H1 (cell line): ENCODE results near the gene FERMT1. TPM values are rescaled to one million over a fixed set of nuclear protein-coding genes. Genes with fewer than 3 reads are reported as not detected.

Experiments used
- NRF1 ChIP-seq: IDR thresholded peaks from 2 replicates; pipeline ENCODE4 v1.6.1; 2011; ENCODE audit warnings: mild to moderate bottlenecking, low read depth, low read length, improper control_type of control experiment
- RBBP5 ChIP-seq: IDR thresholded peaks from 2 replicates; pipeline ENCODE4 v1.7.1; 2012; ENCODE audit warnings: low read depth, mild to moderate bottlenecking, inconsistent platforms, low read length, moderate library complexity, borderline replicate concordance
- SAP30 ChIP-seq: fragments of 300-600 bp; sonication (generic); IDR thresholded peaks from 2 replicates; pipeline ENCODE4 v1.7.1; 2012; ENCODE audit warnings: low read length, moderate library complexity, mild to moderate bottlenecking, inconsistent platforms; ENCODE audit not compliant: insufficient read depth, insufficient replicate concordance
- SRF ChIP-seq: IDR thresholded peaks from 2 replicates; pipeline ENCODE4 v1.6.1; 2011; ENCODE audit warnings: mild to moderate bottlenecking, low read depth, low read length, moderate library complexity
- SUZ12 ChIP-seq: fragments of 200-600 bp; sonication (generic); IDR thresholded peaks from 2 replicates; pipeline ENCODE4 v1.6.1; 2012; ENCODE audit warnings: mild to moderate bottlenecking, inconsistent platforms, low read length, moderate library complexity, mixed read lengths
- polyA plus RNA-seq, 7 experiments: library from polyadenylated mRNA; depleted of rRNA in 3 of 7; stranded (reverse) in 5 of 7; unstranded in 2 of 7; fragments of >200 nt in 5 of 7; fragments of 200-250 nt in 2 of 7; gene quantifications; 1 replicate in 5 of 7; 2 replicates in 1 of 7; 4 replicates in 1 of 7; pipeline versions ENCODE4 v1.2.1 to v1.2.3, GENCODE V29; 2011 to 2013; ENCODE audit warnings: missing spikeins in 2 of 7, mixed read lengths in 2 of 7
- total RNA-seq: library from RNA; stranded (reverse); fragmentation: NEBNext Ultra II Directional; extraction: Animal tissue kit (Norgen Biotek cat#: 25700); gene quantifications from 2 replicates; pipeline ENCODE4 v1.2.1, GENCODE V29; 2021

FERMT1 gene
- total and polyA plus RNA-seq, 2 of the 8 experiments (the other 6 are each of a cell fraction or from before 2014, with no cell fraction given), result 4.2 to 17.8 TPM

DNA sequence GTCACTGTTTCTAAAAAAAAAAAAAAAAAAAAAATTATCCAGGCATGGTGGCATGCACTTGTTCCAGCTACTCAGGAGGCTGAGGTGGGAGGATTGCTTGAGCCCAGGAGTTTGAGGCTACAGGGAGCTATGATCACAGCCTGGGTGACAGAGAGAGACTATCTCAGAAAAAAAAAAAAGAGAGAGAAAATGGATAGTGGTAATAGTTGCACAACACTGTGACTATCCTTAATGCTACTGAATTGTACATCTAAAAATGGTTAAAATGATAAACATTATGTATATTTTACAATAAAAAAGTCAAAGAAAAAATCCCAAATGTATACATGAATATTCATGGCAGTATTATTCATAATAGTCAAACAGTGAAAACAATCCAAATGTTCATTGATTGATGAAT, 23.0 kb downstream of the FERMT1 start (continued):
- TF ChIP-seq SAP30, result no peak
- no peak for TF ChIP-seq SUZ12
- no peak for TF ChIP-seq SRF
- no peak for TF ChIP-seq RBBP5
- no peak for TF ChIP-seq NRF1
